H1 (cell line): ENCODE measurements around the gene MAF. TPM values are rescaled to one million over a fixed set of nuclear protein-coding genes. Genes with fewer than 3 reads are reported as not detected.

Source experiments
- CTCF ChIA-PET: fragments of 300-600 bp; sonication (Branson Sonifier 250); formaldehyde crosslinking; loops from one replicate; lab custom pipeline; 2021; ENCODE audit not compliant: partially characterized antibody; lab: Charles Lee
- POLR2A ChIA-PET: fragments of 300-600 bp; sonication (Branson Sonifier 250); formaldehyde crosslinking; loops from one replicate; lab custom pipeline; 2021; ENCODE audit warnings: inconsistent platforms; ENCODE audit not compliant: partially characterized antibody; lab: Charles Lee
- DNase-seq, 2 experiments: peaks; one replicate each; pipeline versions ENCODE4 v3.0.0 to v3.0.0-alpha.2; 2010 to 2022; ENCODE audit warnings: low spot score in 2 of 2, low read depth in 1 of 2, mixed read lengths in 1 of 2
- FAIRE-seq: peaks from 2 replicates; lab custom pipeline; 2011; peaks lifted over from hg19 to GRCh38; lab: Jason Lieb, UNC
- H2AFZ ChIP-seq: 2 replicates; pipeline ENCODE4 v1.8.1; 2012; ENCODE audit warnings: low read length, inconsistent platforms
- H2AK5ac ChIP-seq: 2 replicates; pipeline ENCODE4 v1.6.1; 2013; ENCODE audit warnings: low read depth, low read length
- H2BK120ac ChIP-seq: replicated peaks from 2 replicates; pipeline ENCODE3; 2013; ENCODE audit warnings: low read depth, low read length, inconsistent platforms
- H2BK12ac ChIP-seq: 2 replicates; pipeline ENCODE4 v1.6.1; 2013; ENCODE audit warnings: low read depth, low read length
- H2BK15ac ChIP-seq: 2 replicates; pipeline ENCODE4 v1.6.1; 2013; ENCODE audit warnings: low read length
- H2BK20ac ChIP-seq: 2 replicates; pipeline ENCODE4 v1.6.1; 2013; ENCODE audit warnings: low read length
- H2BK5ac ChIP-seq: 2 replicates; pipeline ENCODE4 v1.6.1; 2013; ENCODE audit warnings: low read depth, low read length
- H3K14ac ChIP-seq: 2 replicates; pipeline ENCODE4 v1.6.1; 2013; ENCODE audit warnings: inconsistent platforms; ENCODE audit not compliant: insufficient read length
- H3K18ac ChIP-seq: 2 replicates; pipeline ENCODE4 v1.6.1; 2013; ENCODE audit warnings: low read length; ENCODE audit errors: extremely low read depth
- H3K23ac ChIP-seq: 2 replicates; pipeline ENCODE4 v1.6.1; 2013; ENCODE audit warnings: inconsistent platforms; ENCODE audit not compliant: insufficient read length
- H3K23me2 ChIP-seq: 2 replicates; pipeline ENCODE4 v1.6.1; 2013; ENCODE audit warnings: low read depth, low read length
- H3K27ac ChIP-seq: 2 replicates; pipeline ENCODE4 v1.6.1; 2011; ENCODE audit warnings: low read depth, low read length, inconsistent platforms
- H3K27me3 ChIP-seq, 4 experiments: replicated peaks in 1 of 4; 1 replicate in 1 of 4; 2 replicates in 3 of 4; pipeline versions ENCODE4 v1.6.1 to v1.8.1; 2011 to 2013; ENCODE audit warnings: low read length in 3 of 4, mild to moderate bottlenecking in 3 of 4, inconsistent platforms in 2 of 4, mixed read lengths in 2 of 4, moderate library complexity in 1 of 4; ENCODE audit not compliant: control insufficient read depth in 3 of 4, insufficient read depth in 3 of 4; ENCODE audit errors: extremely low read depth in 1 of 4
- H3K36me3 ChIP-seq, 4 experiments: 2 replicates each; pipeline versions ENCODE4 v1.6.1 to v1.8.1; 2011 to 2013; ENCODE audit warnings: mild to moderate bottlenecking in 4 of 4, low read length in 3 of 4, moderate library complexity in 2 of 4, control low read depth in 1 of 4, inconsistent platforms in 1 of 4; ENCODE audit not compliant: insufficient read depth in 4 of 4, control insufficient read depth in 2 of 4
- H3K4ac ChIP-seq: replicated peaks from 2 replicates; pipeline ENCODE3; 2013; ENCODE audit warnings: low read length, low read depth, mixed read lengths, inconsistent platforms; ENCODE audit not compliant: insufficient read length
- H3K4me1 ChIP-seq, 4 experiments: replicated peaks in 1 of 4; 1 replicate in 1 of 4; 2 replicates in 3 of 4; pipeline versions ENCODE4 v1.6.1 to v1.8.1; 2011 to 2013; ENCODE audit warnings: low read length in 3 of 4, inconsistent platforms in 2 of 4, mixed read lengths in 1 of 4; ENCODE audit not compliant: insufficient read depth in 4 of 4, control insufficient read depth in 3 of 4
- H3K4me2 ChIP-seq, 2 experiments: 2 replicates each; pipeline versions ENCODE4 v1.6.1 to v1.8.1; 2011 to 2013; ENCODE audit warnings: low read depth in 2 of 2, low read length in 2 of 2, control low read depth in 1 of 2, inconsistent platforms in 1 of 2, mild to moderate bottlenecking in 1 of 2; ENCODE audit not compliant: insufficient read depth in 1 of 2
- H3K4me3 ChIP-seq, 4 experiments: fragments of 200-600, 300-600 bp in 1 of 4; sonication (generic), shearing (Covaris generic), sonication (Bioruptor Twin) in 1 of 4; 2 replicates each; pipeline versions ENCODE4 v1.5.1 to v1.8.1; 2011 to 2016; ENCODE audit warnings: low read length in 4 of 4, low read depth in 3 of 4, control low read depth in 2 of 4, inconsistent platforms in 2 of 4, mild to moderate bottlenecking in 2 of 4, mixed read lengths in 1 of 4, moderate library complexity in 1 of 4; ENCODE audit not compliant: insufficient read depth in 2 of 4; ENCODE audit errors: extremely low read depth in 1 of 4
- H3K56ac ChIP-seq: replicated peaks from 2 replicates; pipeline ENCODE3; 2013; ENCODE audit warnings: low read depth, mild to moderate bottlenecking, mixed read lengths, low read length, inconsistent platforms; ENCODE audit not compliant: insufficient read length
- H3K79me1 ChIP-seq: 2 replicates; pipeline ENCODE4 v1.6.1; 2013; ENCODE audit warnings: low read depth, low read length, control low read depth
- H3K79me2 ChIP-seq, 2 experiments: 2 replicates each; pipeline versions ENCODE4 v1.6.1 to v1.8.1; 2012 to 2013; ENCODE audit warnings: low read length in 2 of 2, mild to moderate bottlenecking in 2 of 2, inconsistent platforms in 1 of 2; ENCODE audit not compliant: insufficient read depth in 2 of 2, control insufficient read depth in 1 of 2
- H3K9ac ChIP-seq, 4 experiments: replicated peaks in 1 of 4; 1 replicate in 1 of 4; 2 replicates in 3 of 4; pipeline versions ENCODE4 v1.6.1 to v1.8.1; 2011 to 2013; ENCODE audit warnings: low read depth in 3 of 4, low read length in 3 of 4, control low read depth in 2 of 4, mild to moderate bottlenecking in 2 of 4, moderate library complexity in 2 of 4, inconsistent platforms in 1 of 4; ENCODE audit errors: extremely low read depth in 1 of 4
- H3K9me3 ChIP-seq, 2 experiments: 2 replicates each; pipeline versions ENCODE4 v1.6.1 to v1.8.1; 2012 to 2013; ENCODE audit warnings: mild to moderate bottlenecking in 2 of 2, moderate library complexity in 2 of 2, control low read depth in 1 of 2, inconsistent platforms in 1 of 2, low read depth in 1 of 2, low read length in 1 of 2, mixed read lengths in 1 of 2; ENCODE audit not compliant: insufficient read depth in 2 of 2
- H4K20me1 ChIP-seq, 2 experiments: replicated peaks in 1 of 2; 2 replicates each; pipeline versions ENCODE3 to v1.8.1; 2011 to 2013; ENCODE audit warnings: inconsistent platforms in 2 of 2, low read length in 2 of 2, mild to moderate bottlenecking in 1 of 2; ENCODE audit not compliant: insufficient read depth in 2 of 2, control insufficient read depth in 1 of 2
- H4K5ac ChIP-seq: 2 replicates; pipeline ENCODE4 v1.6.1; 2013; ENCODE audit warnings: low read length, low read depth, mixed read lengths, inconsistent platforms; ENCODE audit not compliant: insufficient read length
- H4K8ac ChIP-seq: 2 replicates; pipeline ENCODE4 v1.8.0; 2013; ENCODE audit warnings: mild to moderate bottlenecking, moderate library complexity, low read length, inconsistent platforms; ENCODE audit not compliant: insufficient read depth; ENCODE audit errors: extremely low read depth
- H4K91ac ChIP-seq: replicated peaks from 2 replicates; pipeline ENCODE3; 2013; ENCODE audit warnings: low read length, mixed read lengths, inconsistent platforms; ENCODE audit not compliant: insufficient read length
- RAD21 ChIP-seq, 2 experiments: IDR thresholded peaks in 1 of 2; conservative IDR thresholded peaks in 1 of 2; 2 replicates each; pipeline ENCODE4 v1.6.1; 2011; ENCODE audit warnings: low read depth in 2 of 2, low read length in 2 of 2, improper control_type of control experiment in 1 of 2, inconsistent platforms in 1 of 2, mild to moderate bottlenecking in 1 of 2, moderate library complexity in 1 of 2
- RFX5 ChIP-seq: IDR thresholded peaks from 2 replicates; pipeline ENCODE4 v1.6.1; 2011; ENCODE audit warnings: low read depth, low read length, improper control_type of control experiment, borderline replicate concordance
- SAP30 ChIP-seq: fragments of 300-600 bp; sonication (generic); IDR thresholded peaks from 2 replicates; pipeline ENCODE4 v1.7.1; 2012; ENCODE audit warnings: low read length, moderate library complexity, mild to moderate bottlenecking, inconsistent platforms; ENCODE audit not compliant: insufficient read depth, insufficient replicate concordance
- WGBS, 2 experiments: shearing (Covaris generic) in 1 of 2; methylation state at CpG; one replicate each; pipeline versions ENCODE4 v1.1.6 to v1.1.7; 2013 to 2015; ENCODE audit warnings: low lambda C conversion rate in 2 of 2, mixed read lengths in 2 of 2, inconsistent platforms in 1 of 2, low coverage in 1 of 2, missing lambda C conversion rate in 1 of 2; ENCODE audit not compliant: insufficient replicate concordance in 2 of 2, insufficient coverage in 1 of 2, insufficient read length in 1 of 2; ENCODE audit errors: extremely low coverage in 1 of 2, missing lambda C conversion rate in 1 of 2; 5-methylcytosine and 5-hydroxymethylcytosine counted together
- polyA plus RNA-seq, 7 experiments: library from polyadenylated mRNA; depleted of rRNA in 3 of 7; stranded (reverse) in 5 of 7; unstranded in 2 of 7; fragments of >200 nt in 5 of 7; fragments of 200-250 nt in 2 of 7; gene quantifications; 1 replicate in 5 of 7; 2 replicates in 1 of 7; 4 replicates in 1 of 7; pipeline versions ENCODE4 v1.2.1 to v1.2.3, GENCODE V29; 2011 to 2013; ENCODE audit warnings: missing spikeins in 2 of 7, mixed read lengths in 2 of 7
- total RNA-seq: library from RNA; stranded (reverse); fragmentation: NEBNext Ultra II Directional; extraction: Animal tissue kit (Norgen Biotek cat#: 25700); gene quantifications from 2 replicates; pipeline ENCODE4 v1.2.1, GENCODE V29; 2021
- TF ChIP-seq, protein P1 (sequence below): IDR thresholded peaks from 2 replicates; pipeline ENCODE4 v1.6.1; 2012; ENCODE audit warnings: inconsistent platforms

Gene MAF
- total and polyA plus RNA-seq, 2 of the 8 experiments (the other 6 are each of a cell fraction or from before 2014, with no cell fraction given) = 1.3 to 2.7 TPM

DNA sequence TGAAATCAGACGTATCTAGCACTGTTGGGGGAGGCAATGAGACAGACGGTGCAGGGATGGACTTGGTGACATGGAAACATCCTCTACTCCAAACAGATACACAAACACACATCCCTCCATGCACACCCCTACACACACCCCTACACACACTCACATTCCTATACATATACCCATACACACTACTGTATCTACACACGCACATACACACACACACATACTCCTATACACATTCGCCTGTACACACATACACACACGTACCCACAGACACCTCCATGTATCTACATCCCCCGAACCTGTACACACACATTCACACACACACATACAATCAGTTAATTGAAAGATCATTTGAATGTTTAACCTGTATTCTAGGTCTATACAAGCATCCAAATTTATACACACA is 53.5 kb downstream of the MAF start:
- no peak overlapping the region for H2BK5ac ChIP-seq
- 88 to 100% methylated on average over 2 to 6 of the region's 6 CpGs for WGBS, 2 experiments

More for the DNA sequence above, 53.5 kb downstream of the MAF start:
- DNase-seq = no peak
- ChIA-PET CTCF (no interaction called here), POLR2A (no interaction called here)
- Histone ChIP-seq H3K4ac (no peak overlapping the region), H3K4me2 (no peak overlapping the region), H4K20me1 (no peaks in the 10 kb centered on the region), H3K56ac (no peak overlapping the region), H4K8ac (no peak overlapping the region), H3K27me3 (no peaks in the 10 kb centered on the region), H3K9ac (no peak overlapping the region), H2BK120ac (no peak overlapping the region), H3K4me3 (no peak overlapping the region), H2BK15ac (no peak overlapping the region), H3K14ac (no peak overlapping the region), H2AFZ (no peak overlapping the region), H3K36me3 (no peaks in the 10 kb centered on the region), H4K91ac (no peak overlapping the region), H4K5ac (no peak overlapping the region), H2BK12ac (no peak overlapping the region), H2AK5ac (no peak overlapping the region), H3K9me3 (no peaks in the 10 kb centered on the region), H3K27ac (no peak overlapping the region), H3K79me2 (no peaks in the 10 kb centered on the region), H3K23ac (no peak overlapping the region), H3K23me2 (no peaks in the 10 kb centered on the region), H3K79me1 (no peaks in the 10 kb centered on the region), H3K18ac (no peak overlapping the region), H2BK20ac (no peak overlapping the region), H3K4me1 (peaks cover 0 to 5% (median 0%) of the 10 kb centered on the region in 4 experiments; a peak in 1 of 7 replicates)
- TF ChIP-seq RFX5 (no peak), RAD21 (IDR thresholded peaks at IDR 0.05 in 1 of 2, conservative IDR thresholded peaks at IDR 0.05 in 1 of 2; ENCODE audit: low read depth in 2 of 2, low read length in 2 of 2) (no peak), SAP30 (no peak)
- TF ChIP-seq, protein P1, sequence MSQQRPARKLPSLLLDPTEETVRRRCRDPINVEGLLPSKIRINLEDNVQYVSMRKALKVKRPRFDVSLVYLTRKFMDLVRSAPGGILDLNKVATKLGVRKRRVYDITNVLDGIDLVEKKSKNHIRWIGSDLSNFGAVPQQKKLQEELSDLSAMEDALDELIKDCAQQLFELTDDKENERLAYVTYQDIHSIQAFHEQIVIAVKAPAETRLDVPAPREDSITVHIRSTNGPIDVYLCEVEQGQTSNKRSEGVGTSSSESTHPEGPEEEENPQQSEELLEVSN = no peak
- FAIRE-seq = no peak
